Panc1 (cell line): Measurements from ENCODE around the gene GRIP2.

Experiments used
- CTCF ChIP-seq: fragments of 450-650 bp; IDR thresholded peaks from 2 replicates; pipeline ENCODE4 v1.5.1; 2017; ENCODE audit warnings: mild to moderate bottlenecking
- POLR2AphosphoS5 ChIP-seq: IDR thresholded peaks from 2 replicates; pipeline ENCODE4 v1.6.1; 2012; ENCODE audit warnings: mild to moderate bottlenecking, low read depth, low read length, moderate library complexity
- REST ChIP-seq, 2 experiments: IDR thresholded peaks; 2 replicates each; pipeline ENCODE4 v1.6.1; 2011 to 2012; ENCODE audit warnings: low read depth in 2 of 2, control low read depth in 1 of 2, low read length in 1 of 2, mild to moderate bottlenecking in 1 of 2, moderate library complexity in 1 of 2; ENCODE audit not compliant: insufficient read depth in 1 of 2
- SIN3A ChIP-seq: IDR thresholded peaks from 2 replicates; pipeline ENCODE4 v1.6.1; 2012; ENCODE audit warnings: low read depth, mild to moderate bottlenecking, low read length, moderate library complexity, borderline replicate concordance; ENCODE audit not compliant: insufficient read depth
- TCF7L2 ChIP-seq: IDR thresholded peaks from 2 replicates; pipeline ENCODE4 v1.6.1; 2011; ENCODE audit warnings: mild to moderate bottlenecking, low read depth, low read length, inconsistent platforms

- TF ChIP-seq CTCF (no peak), POLR2AphosphoS5 (no peak), TCF7L2 (no peak), SIN3A (no peak), REST (IDR thresholded peaks at IDR 0.05; ENCODE audit: insufficient read depth in 1 of 2, low read depth in 2 of 2, low read length in 1 of 2) (no peak)
These were observed 26.7 kb upstream of the GRIP2 start for GRCh38 chr3:14566812-14567211.
